ENCODE measurements around the gene TRPV5.

DNA sequence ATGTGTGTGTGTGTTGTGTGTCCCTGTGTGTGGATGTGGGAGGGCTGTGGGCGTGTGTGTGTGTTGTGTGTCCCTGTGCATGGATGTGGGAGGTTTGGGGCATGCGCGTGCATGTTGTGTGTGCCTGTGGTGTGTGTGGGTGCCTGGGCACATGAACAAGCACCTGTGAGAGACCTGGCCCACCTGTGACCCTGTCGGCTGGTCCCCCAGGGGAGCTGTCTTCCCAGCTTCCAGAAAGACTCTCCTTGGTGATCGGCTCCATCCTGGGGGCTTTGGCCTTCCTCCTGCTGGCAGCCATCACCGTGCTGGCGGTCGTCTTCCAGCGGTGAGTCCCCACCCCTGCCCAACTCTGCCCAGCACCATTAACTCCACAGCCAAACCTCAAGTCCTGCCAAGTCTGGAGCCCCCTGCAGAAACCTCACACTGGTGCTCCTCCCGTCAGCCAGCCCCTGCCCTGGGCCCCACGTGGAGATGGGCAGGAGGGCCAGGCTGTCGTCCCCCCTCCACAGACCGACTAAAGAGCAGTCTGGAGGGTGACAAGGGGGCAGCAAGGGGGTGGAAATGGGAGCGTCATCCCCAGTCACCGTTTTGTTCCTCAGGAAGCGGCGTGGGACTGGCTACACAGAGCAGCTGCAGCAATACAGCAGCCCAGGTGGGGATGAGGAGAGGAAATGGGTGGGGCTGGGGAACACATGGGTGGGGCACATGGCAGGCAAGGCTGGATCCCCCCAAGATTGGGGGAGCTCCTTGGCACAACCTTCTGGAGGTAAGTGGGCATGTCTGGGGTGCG lies 66.0 kb downstream of the TRPV5 start:
- TF ChIP-seq, protein P1, sequence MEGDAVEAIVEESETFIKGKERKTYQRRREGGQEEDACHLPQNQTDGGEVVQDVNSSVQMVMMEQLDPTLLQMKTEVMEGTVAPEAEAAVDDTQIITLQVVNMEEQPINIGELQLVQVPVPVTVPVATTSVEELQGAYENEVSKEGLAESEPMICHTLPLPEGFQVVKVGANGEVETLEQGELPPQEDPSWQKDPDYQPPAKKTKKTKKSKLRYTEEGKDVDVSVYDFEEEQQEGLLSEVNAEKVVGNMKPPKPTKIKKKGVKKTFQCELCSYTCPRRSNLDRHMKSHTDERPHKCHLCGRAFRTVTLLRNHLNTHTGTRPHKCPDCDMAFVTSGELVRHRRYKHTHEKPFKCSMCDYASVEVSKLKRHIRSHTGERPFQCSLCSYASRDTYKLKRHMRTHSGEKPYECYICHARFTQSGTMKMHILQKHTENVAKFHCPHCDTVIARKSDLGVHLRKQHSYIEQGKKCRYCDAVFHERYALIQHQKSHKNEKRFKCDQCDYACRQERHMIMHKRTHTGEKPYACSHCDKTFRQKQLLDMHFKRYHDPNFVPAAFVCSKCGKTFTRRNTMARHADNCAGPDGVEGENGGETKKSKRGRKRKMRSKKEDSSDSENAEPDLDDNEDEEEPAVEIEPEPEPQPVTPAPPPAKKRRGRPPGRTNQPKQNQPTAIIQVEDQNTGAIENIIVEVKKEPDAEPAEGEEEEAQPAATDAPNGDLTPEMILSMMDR (conservative IDR thresholded peaks at IDR 0.05; ENCODE audit: low read depth, low read length), result no peak
- TF ChIP-seq POLR2A (IDR thresholded peaks at IDR 0.05; ENCODE audit: low read depth, low read length), result no peak
